ACHN (cell line): ENCODE results near the gene RCOR2.
A peak's percentile ranks its signal among the peaks of the same experiment; 100 is the strongest.
"Not testable (repeated sequence)": the region's sequence is repeated elsewhere in the genome, so short reads cannot be mapped to it uniquely, and the experiment has no call there.

Experiments
- DNase-seq: peaks from one replicate; pipeline ENCODE4 v3.0.0-alpha.2; 2015
- in situ Hi-C: cut with HindIII; loops from 2 replicates; pipeline ENCODE4 v1.10.0; 2017; ENCODE audit warnings: low sequenced_read_pairs, low pct_ligation_motif_present, low pct_unique_long_range_greater_than_20kb

The RCOR2 gene

DNA sequence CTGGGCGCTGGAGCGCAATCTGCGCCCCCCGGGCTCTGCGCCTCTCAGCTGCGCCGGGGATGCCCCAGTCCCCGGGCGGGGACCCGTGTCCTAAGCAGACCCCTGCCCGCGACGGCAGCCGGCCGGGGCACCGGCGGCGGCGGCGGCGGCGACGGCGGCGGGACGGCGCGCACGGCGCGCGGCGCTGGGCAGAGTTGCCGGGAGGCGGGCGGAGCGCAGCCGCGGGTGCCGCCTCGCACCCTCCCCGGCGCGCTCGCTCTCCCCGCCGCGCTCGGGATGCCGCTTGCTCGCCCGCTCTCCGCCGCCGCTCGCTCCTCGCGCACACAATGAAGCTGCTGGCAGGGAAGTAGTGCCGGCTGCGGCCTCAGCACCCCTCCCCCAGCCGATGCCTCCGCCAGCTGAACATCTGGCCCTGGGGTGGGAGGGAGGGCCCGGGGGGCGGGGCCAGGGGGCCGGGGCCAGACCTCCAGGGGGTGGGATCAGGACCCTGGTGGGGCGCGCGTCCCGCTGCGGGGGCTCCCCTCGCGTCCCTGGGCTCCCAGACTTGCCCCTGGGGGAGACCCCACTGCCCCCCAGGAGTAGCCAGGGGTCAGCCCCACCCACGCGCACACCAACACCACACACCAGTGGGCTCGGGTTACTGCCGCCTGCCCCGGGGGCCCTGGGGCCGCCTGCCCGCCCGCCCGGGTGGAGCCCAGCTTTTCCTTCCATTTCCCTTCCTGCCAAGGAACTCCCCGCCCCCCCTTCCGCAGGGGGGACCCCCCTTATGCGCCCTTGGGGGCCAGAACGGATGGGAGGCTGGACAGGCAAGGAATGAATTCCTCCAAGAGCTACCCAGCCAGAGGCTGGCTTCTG lies at the start of gene RCOR2:
TSS of gene RCOR2 (minus strand) at position 328 of the 855 bp plus-strand sequence. CDS start 708 bp downstream, outside the sequence.
- peak; percentile 67 for DNase-seq
- in situ Hi-C loops, result no loop called here

DNA sequence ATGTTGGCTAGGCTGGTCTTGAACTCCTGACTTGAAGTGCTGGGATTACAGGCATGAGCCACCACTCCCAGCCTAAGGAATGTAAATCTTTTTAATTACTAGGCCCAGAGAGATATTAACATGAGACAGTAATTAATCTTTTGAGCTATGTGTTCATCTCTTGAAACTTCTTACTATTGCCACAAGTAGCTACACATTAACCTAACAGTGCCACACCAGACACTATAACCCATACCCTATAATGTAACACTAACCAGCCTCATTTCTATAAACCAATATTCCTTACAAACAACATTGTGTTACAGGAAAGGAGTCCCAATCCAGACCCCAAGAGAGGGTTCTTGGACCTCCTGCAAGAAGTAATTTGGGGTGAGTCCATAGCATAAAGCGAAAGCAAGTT lies 49.5 kb upstream of the RCOR2 start:
- in situ Hi-C loops, result no loop called here
- DNase-seq, result no peak

DNA sequence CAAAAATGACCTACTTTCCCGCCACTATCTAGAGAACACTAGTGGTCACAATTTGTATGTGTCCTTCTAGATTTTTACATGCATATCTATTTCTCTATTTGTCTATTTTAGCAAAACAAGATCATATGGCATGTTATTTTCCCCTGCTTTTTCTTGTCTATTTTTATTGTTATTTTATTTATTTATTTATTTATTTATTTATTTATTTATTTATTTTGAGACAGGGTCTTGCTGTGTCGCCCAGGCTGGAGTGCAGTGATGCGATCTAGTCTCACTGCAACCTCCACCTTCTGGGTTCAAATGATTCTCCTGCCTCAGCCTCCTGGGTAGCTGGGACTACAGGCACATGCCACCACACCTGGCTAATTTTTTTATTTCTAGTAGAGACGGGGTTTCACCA lies 46.9 kb upstream of the RCOR2 start:
- in situ Hi-C loops, DNase-seq: not testable (repeated sequence)

DNA sequence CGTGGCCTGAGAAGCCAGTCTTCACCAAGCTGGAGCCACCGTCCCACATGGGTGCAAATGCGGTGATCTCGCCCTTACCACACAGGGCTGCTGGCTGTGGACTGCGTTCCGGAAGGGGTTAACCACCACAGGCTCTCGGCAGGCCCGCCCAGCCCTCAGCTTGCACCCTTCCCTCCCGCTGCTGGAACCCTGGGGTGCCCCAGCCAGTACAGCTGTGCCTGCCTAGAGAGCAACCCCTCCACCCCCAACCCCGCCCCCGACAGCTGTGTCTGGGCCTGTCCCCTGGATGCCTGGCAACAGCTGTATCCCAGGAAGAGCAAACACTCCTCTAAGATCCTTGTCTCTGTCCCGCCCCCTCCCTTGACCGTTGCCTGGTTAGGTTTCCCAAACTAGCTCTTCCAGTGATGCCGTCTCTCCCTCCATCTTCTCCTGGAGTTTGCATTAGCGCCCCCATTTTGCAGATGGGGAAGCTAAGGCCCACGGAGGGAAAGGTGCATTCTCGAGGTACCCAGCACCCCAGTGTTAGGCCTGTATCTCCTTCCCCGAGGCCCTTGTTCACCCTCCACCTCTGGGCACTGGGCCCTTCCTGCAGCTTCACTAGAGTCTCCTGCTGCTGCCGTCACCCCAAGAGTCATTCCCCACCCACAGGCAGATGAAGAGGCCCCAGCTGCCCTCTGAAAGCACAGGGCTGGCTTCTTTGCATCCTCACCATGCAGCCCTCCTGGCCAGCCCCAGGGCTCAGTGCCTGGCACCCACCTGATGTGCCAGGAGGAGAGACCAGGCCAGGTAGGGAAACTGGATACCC lies 44.8 kb upstream of the RCOR2 start:
- no peak for DNase-seq
- in situ Hi-C loops, result no loop called here

DNA sequence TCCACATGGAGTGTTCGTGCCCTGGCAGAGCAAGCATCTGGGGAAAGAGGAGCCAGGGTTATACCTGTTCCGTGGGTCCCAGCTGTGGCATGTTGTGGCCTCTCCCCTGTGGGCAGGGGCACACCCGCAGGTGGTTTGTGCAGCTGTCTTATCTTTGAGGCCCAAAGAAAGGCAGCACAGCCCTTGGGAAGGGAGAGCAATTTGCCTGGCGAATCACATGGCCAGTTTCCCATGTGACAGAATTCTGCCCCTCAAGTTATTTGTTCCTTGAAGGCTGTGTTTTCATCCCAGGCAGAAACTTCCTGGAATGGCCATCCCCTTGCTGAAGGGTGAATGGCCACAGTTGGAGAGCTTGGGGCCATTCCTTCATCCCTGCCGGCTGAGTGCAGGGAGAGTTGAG lies 41.0 kb upstream of the RCOR2 start:
- in situ Hi-C loops, result no loop called here
- DNase-seq, result no peak

DNA sequence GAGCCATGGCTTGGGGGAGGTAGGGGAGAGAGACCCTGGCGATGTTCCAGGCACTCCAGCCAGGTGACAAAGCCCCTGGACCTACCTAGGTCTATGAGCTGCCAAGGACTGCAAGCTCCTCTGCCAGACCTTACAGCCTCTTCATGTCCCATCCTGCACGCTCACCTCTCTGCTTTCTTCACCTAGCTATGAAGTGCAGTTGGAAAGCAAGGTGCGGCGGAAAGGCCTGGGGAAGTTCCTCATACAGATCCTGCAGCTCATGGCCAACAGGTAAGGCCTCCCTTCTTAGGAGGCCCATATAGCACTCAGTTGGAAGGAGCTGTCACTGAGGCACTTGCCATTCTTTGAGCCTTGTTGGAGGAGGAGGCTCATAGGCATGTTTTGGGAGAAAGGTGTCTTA lies 35.6 kb upstream of the RCOR2 start:
- in situ Hi-C loops, result no loop called here
- no peak for DNase-seq

DNA sequence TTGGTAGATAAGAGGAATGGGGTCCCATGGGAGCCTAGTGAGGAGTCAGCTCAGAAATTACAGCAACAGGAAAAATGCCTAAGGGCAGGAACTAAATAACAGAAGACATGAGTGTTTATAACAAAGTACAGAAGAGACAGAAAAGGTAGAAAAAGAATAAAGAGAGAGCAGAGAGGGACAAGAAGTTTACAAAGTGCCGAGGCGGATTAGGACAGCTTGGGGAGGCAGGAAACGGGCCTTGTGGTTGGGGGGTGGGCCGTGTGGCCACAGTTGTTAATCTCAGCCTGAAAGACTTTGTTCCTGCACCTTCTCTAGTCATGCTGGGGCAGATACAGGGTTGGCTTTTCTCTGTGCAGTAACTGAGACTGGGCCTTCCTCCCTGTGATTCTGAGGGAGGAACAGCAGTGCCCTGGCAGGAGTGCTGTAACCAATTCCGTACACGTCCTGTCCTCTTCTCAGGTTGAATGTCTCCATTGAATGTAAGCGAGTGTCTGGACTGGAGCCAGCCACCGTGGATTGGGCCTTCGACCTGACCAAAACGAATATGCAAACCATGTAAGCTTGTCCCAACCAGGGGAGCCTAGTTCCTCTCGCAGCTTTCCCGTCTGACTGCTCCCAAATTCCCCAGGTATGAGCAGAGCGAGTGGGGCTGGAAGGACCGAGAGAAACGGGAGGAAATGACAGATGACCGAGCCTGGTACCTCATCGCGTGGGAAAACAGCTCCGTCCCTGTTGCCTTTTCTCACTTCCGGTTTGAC lies 35.0 kb upstream of the RCOR2 start:
- in situ Hi-C loops, result no loop called here
- DNase-seq, result no peak

DNA sequence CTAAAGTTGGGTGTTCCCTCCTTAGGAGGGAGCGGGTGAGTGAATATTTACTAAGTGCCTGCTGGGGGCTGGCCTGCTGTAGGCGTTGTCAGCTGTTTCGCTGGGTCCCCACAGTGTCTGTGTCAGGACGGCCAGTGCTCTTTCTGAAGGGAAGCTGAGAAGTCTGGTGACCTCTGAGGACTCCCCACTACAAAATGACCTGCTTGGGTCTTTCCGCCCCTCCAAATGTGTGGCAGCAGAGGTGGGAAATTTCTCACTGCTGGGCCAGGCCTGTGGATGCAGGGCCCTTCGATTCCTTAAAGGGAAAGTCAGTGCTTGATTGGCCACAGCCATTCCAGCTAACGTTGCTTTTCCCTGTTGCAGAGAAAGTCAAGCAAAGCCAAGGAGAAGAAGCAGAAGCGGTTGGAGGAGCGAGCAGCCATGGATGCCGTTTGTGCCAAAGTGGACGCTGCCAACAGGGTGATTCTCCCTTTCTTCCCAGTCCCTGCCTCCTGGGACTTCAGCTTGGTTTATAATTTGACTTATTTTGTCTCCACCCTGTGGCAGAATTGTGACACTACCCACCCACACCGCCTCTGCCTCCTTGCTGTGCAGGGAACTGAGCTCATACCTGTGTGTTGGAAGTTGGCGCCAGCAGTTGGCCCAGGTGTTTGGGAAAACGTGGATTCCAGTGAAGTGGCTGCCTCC lies 28.7 kb upstream of the RCOR2 start:
- in situ Hi-C loops, result no loop called here
- peak; percentile 63 for DNase-seq

DNA sequence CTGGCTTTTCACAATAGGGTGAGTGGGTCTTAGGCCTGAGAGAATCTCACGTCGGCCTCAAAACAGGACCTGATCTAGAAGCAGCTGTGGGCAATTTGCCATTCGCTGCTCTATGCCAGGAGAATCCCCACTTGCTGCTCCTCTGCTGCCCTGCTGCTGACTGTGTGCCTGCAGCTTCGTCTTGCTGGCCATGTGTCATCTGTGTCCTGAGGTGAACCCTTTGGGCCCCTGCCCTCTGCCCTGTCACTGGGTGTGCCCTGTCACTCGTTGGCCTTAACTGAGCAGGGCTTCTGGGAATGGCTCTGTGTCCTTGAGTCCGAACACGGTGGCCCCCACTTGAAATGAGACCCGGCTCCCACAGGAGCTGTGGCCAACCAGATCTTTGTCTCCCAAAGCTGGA lies 28.0 kb upstream of the RCOR2 start:
- in situ Hi-C loops, result no loop called here
- no peak for DNase-seq

DNA sequence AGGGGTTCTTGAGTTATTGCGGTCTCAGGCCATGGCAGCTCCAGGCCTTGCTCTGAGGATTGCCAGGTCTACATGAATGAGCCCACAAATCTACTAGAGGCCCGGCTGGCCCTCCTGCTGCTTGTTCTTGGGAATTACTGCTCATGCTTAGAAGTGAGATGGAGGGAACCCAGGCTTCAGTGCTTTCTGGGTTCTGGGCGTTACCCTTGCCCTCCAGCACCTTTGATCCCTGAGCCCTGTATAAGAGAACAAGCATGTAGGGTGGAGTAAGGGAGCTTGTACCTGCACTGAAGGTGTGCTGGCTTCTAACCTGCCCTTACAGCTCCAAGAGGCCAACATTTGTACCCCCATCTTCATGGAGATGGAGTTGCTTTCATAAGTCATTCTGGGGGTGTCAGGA lies 25.8 kb upstream of the RCOR2 start:
- no peak for DNase-seq
- in situ Hi-C loops, result no loop called here

DNA sequence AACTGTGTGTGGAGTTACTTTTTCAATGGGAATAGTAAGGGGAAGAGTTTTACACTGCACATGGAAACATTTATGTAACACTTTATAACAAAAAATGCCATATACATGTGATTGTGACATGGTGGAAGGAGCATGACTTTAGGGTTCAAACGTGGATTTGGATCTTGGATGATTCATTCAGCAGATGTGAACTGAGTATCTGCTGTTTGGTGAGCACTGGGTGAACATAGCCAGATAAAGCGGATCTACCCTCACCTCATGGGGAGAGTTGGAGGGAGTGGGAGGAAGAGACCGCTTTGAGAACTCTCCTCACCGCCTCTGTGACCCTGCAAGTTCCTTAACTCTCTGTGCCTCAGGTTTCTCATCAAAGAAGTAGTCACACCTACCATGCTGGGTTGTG lies 24.9 kb upstream of the RCOR2 start:
- no peak for DNase-seq
- in situ Hi-C loops, result no loop called here

DNA sequence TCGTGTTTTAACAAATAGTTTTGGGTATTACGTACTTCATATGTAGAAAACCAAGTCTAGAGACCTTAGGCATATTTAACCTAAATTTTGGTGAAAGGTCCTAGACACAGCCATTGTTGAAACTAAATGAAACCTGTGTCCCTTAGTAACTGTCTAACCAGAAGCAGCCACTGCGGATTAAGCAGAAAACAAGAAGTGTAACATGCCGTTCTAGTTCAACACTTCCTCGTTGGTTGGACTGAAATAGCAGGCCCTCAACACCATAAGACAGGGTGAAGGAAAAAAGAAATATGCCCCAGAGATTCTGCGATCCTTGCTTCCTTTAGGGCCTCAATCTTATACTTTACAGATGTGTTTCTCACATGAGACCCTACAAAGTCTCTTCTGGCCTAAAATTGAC lies 23.8 kb upstream of the RCOR2 start:
- in situ Hi-C loops, result no loop called here
- DNase-seq, result no peak

DNA sequence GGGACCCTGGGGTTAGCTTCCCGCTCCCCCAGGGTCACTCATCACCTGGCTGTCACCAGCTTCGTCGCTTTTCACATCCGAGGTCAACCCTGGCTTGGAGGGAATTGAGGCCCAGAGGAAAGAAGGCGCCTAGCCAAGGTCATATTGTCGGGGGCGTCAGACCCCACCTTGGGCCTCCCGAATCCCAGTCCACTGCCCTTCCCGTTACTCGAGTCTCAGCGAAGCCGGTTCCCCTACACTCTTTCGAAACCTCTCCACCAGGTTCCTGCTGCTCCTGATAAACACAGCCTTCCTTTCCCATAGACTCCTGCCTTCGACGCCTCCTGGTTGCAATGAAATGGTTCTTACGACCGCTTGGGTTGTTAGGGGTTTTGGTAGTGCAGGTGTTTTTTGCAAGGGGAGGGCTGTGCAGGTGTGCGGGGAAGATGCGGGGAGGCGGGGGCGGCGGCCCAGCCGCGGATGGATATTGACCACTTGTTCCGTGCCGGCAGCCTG lies 22.5 kb upstream of the RCOR2 start:
- in situ Hi-C loops, result no loop called here
- DNase-seq, result peak; percentile 9

DNA sequence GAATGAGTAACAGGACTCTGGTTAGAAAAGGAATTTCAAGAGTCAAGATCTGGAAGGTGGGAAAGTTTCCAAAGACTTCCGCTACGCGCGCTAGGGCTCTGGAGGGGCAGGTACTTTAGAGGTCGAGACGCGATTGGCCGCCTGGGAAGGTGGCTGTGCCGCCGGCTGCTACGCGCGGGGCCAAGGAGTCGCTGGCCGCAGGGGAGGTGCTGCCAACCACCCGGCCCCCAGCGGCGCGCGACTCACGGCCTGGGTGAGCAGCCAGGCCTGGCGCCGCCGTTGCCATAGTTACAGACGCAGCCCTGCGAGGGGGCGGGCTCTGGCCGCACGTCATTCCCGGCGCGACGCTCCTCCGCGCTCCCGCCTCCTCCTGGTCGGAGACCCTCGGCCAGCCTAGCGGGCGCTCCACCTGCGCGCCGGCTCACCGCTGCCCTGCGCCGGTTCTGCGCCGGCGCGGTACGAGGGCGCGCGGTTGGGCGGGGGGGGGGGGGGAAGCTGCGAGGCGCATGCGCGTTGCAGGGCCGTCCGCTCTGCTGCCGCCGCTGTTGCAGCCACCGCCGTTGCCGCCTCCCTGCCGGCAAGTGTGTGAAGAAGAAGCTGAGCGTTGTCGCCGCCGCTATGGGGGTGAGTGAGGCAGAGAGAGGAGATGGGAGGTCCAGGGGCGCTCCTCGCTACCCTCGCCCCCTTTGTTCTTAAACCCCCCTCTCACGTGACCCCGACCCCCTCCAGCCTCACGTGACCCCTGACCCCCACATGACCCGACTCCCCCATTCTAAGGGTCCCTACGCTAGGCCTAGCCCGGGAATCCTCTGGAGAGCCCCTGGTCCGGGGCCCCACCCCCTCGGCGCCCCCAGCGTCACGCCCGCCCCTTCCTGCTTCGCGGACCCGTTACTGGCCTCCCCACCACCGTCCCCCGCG lies 21.8 kb upstream of the RCOR2 start, which contains the start of gene NAA40:
TSS of gene NAA40 (plus strand) at position 524 of the 918 bp plus-strand sequence. CDS start at position 619, 95 bp downstream.
- DNase-seq, result peak; percentile 99
- in situ Hi-C loops, result no loop called here

DNA sequence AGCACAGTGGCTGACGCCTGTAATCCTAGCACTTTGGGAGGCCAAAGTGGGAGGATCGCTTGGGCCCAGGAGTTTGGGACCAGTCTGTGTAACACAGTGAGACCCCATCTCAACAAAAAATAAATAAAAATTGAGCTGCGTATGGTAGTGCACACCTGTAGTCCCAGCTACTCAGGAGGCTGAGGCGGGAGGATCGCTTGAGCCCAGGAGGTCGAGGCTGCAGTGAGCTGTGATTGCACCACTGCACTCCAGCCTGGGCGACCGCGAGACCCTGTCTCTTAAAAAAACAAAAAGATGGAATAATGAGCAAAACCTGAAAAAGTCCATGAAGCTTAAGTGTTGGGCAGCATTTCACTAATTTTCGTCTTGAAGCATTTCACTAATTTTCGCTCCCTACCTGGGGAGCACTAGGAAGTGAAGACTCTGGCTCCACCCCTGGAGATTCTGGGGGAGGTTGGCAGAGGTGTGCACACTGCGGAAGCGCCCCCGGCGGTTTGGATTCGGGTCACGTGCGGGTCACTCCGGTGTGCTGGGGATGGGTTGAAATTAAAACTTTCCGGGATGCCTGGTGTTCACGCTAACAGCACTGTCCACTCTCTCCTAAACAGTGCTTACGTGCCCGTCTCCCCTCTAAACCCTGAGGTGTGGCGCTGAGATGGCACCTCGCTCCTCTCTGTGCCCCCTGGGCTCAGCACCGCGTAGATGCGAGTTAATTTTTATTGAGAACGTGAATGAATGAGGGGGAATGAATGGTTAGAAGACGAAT lies 20.9 kb upstream of the RCOR2 start:
- in situ Hi-C loops, result no loop called here
- DNase-seq, result no peak

DNA sequence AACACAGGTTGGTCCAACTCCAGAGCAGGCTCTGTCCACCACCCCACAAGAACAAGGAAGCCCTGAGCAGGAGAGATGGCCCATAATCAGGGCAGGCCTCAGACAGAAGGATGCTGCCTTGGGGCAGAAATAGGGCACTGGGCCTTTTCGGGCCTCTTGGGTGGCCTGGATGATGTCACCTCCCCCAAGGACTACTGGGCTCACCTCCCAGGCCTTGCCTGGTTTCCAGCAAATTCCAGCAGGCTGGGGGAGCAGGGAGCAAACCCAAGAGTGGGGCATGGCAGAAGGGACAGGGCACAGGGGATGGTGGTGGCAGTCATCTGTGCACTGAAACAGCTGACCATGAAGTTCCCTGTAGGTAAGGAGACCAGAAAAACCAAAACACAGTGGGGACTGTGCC lies 16.5 kb upstream of the RCOR2 start:
- in situ Hi-C loops, result no loop called here
- no peak for DNase-seq

DNA sequence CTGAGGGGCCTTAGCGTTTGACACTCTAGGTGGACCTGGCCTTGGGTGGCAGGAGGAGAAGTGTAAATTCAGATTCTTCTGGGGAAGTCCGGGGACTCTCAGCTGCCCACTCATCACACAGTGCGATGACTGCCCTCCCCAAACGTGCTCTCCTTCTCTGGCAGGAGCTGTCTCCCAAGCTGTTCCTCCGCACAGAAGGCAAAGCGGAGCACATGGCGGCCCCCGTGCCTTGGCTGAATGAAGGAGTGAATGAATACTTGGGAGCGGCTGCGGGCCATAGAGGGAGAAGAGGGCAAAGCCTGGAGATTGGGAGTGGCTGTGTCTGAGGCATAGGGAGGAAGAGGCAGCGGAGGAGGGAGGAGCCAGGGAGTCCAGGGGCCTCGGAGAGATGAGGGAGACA lies 14.9 kb upstream of the RCOR2 start:
- in situ Hi-C loops, result no loop called here
- no peak for DNase-seq
